ENCODE results near the gene PCOLCE2.

Gene PCOLCE2

DNA sequence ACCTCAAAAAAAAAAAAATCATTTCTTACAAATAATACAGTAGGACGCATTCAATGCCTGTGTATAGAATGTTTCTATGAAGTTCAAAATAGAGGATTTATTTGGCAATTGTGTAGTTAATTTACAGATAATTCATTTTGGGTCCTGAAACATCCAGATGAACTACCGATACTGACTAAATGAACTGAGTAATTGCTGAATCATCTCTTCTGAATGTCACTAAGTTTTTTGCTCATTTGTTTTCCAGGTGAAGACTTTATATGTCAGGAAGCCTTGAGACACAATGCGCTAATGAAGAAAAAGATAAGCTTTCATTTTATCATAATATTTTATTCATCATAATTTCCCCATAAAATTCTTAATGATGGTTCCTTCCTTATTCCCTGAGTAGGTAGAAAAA is 39.7 kb downstream of the PCOLCE2 start:
- POLR2A ChIA-PET: no interaction called here
- CTCF ChIA-PET: interaction anchor here (1.2 to 2.5 kb wide), 2 partner anchors 20 to 32 kb away, joined by 3 to 11 read pairs; no protein-coding TSS in a partner anchor
- TF ChIP-seq, protein P1, sequence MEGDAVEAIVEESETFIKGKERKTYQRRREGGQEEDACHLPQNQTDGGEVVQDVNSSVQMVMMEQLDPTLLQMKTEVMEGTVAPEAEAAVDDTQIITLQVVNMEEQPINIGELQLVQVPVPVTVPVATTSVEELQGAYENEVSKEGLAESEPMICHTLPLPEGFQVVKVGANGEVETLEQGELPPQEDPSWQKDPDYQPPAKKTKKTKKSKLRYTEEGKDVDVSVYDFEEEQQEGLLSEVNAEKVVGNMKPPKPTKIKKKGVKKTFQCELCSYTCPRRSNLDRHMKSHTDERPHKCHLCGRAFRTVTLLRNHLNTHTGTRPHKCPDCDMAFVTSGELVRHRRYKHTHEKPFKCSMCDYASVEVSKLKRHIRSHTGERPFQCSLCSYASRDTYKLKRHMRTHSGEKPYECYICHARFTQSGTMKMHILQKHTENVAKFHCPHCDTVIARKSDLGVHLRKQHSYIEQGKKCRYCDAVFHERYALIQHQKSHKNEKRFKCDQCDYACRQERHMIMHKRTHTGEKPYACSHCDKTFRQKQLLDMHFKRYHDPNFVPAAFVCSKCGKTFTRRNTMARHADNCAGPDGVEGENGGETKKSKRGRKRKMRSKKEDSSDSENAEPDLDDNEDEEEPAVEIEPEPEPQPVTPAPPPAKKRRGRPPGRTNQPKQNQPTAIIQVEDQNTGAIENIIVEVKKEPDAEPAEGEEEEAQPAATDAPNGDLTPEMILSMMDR (IDR thresholded peaks at IDR 0.05; ENCODE audit: control extremely low read depth, extremely low read depth, low read depth, missing control alignments): no peak
- DNase-seq (ENCODE audit: extremely low spot score): no peak

DNA sequence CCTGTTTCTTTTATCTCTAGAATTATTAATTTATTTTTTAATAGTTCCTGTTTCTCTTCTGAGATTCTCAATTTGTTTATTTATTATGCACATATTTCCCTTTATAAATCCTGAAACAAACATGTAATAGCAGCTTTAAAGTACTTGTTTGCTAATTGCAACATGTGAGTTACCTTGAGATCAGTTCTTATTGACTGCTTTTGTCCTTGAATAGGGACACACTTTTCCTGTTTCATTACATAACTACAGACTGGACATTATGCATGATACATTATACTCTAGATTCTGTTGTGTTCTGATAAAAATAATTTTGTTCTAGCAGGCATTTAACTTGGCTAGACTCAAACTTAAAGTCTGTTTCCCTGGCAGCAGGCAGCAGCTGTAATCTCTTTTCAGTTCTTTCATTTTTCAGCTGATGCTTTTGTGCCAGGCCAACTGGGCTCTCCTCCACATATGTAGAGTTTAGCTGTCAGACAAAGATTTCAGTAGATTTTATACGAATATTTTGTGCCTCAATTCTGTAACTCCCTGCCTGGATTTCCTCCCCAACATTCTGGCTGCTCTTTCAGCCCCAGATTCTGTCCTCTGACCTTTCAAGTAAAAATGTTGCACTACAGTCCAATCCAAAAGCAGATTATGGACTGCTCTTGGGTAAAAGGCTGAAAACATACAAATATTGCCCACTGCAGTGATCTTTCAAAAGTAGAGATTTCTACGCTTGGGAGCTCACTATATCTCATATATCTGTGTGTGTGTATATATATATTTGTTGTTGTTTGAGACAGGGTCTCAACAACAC is 41.9 kb downstream of the PCOLCE2 start:
- POLR2A ChIA-PET: no interaction called here
- no peak for DNase-seq (ENCODE audit: extremely low spot score)
- CTCF ChIA-PET: interaction anchor here (0.9 to 2.2 kb wide), 4 partner anchors 17 to 56 kb away, joined by 3 to 12 read pairs (median 4); no protein-coding TSS in a partner anchor
- TF ChIP-seq, protein P1 (IDR thresholded peaks at IDR 0.05; ENCODE audit: control extremely low read depth, extremely low read depth, low read depth, missing control alignments): no peak

DNA sequence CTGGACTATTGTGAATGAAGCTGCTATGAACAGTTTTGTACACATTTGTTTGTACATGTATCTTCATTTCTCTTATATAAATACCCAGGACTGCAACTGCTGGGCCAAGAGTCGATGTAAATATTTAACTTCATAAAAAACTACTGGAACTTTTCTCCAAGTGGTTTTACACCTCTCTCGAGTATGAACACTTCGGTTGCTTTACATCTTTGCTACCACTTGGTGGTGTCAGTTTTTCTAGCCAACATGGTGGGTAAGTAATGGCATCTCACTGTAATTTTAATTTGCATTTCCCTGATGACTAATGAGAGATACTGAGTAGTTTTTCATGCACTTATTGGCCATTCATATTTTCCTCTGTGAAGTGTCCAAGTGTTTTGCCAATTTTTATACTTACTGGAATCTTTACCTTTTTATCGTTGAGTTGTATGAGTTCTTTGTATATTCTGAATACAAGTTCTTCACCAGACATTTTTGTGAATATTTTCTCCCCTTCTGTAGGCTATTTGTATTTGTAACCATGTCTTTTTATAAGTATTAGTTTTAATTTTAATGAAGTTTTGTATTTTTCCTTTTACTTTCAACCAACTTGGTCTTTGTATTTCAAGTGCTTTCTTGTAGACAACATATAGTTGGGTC is 44.4 kb downstream of the PCOLCE2 start:
- ChIA-PET POLR2A (no interaction called here), CTCF (interaction anchor here (0.7 to 1.2 kb wide), 4 partner anchors 8 to 128 kb away, joined by 3 to 8 read pairs (median 4); no protein-coding TSS in a partner anchor)
- DNase-seq (ENCODE audit: extremely low spot score): peak; percentile 35
- TF ChIP-seq, protein P1 (IDR thresholded peaks at IDR 0.05; ENCODE audit: control extremely low read depth, extremely low read depth, low read depth, missing control alignments): peak; percentile 36

DNA sequence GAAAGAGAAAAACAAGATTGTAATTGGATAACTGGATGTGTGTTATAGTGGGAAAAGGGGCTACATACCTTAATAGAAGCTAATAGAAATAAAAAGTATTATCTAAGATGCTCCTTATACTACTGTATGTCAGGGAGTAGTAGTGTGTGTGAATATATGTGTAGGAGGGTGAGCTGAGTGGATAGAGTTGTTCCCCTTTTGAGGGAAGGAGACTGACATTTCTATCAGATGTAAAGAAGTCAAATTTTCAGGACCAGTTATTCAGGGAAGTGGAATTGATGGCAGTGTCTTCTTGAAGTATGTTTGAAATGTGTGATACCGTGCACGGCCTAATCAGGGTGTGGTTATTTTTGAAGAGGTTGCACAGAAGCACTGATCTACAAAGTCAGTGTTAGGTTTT is 49.1 kb downstream of the PCOLCE2 start:
- POLR2A ChIA-PET: no interaction called here
- DNase-seq (ENCODE audit: extremely low spot score): no peak
- TF ChIP-seq, protein P1 (IDR thresholded peaks at IDR 0.05; ENCODE audit: control extremely low read depth, extremely low read depth, low read depth, missing control alignments): no peak
- CTCF ChIA-PET: interaction anchor here (3.8 kb wide), 1 partner anchor 11 kb away, joined by 35 read pairs; no protein-coding TSS in a partner anchor

DNA sequence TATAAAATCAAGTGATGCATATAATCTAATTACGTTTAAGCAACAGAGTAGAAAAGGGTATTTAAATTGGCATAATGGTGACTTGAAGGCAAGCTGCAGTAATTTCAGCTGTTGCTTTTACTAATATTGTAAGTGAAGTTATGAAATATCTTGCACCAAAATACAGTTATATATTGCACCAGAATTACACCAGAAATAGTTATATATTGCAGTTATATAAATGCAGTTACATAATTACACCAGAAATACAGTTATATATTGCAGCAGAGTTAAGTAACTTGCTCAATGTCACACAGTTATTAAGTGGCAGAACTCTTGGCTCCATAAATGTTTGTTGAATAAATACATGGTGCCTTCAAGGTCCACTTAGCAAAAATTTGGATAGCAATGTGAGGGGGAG is 51.4 kb downstream of the PCOLCE2 start:
- ChIA-PET POLR2A (no interaction called here), CTCF (interaction anchor here (3.8 kb wide), 1 partner anchor 8 kb away, joined by 35 read pairs; no protein-coding TSS in a partner anchor)
- TF ChIP-seq, protein P1 (IDR thresholded peaks at IDR 0.05; ENCODE audit: control extremely low read depth, extremely low read depth, low read depth, missing control alignments): no peak
- DNase-seq (ENCODE audit: extremely low spot score): no peak

DNA sequence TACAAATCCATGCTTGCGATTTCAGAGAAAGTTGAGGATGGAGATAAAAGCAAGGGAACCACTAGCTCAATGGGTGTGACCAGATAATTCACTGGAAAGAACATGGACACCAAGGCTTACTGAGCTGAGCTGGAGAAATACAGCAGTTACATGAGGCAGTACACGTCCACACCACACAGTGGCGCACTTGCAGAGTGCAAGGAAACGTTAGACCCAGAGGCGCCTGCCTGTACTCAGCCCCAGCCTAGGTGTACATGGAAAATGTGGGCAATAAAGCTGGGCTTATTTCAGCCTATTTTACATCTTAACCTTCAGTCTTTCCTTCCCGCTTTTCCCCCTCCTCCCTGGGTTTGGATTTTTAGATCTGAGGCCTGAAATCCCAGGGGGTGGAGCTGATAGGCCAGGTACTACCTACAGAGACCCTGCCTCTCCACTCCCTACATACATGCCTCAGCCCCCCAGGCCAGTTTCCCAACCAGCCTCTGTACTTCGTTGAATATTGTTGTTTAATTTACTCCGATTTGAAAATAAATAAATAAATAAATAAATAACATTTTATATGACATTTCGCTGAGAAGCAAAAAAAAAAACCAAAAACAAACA is 60.1 kb downstream of the PCOLCE2 start:
- ChIA-PET POLR2A (no interaction called here), CTCF (interaction anchor here (0.6 to 5.2 kb wide), 75 partner anchors 10 to 1124 kb away, joined by 3 to 130 read pairs (median 4); partner anchors contain the start of gene U2SURP)
- DNase-seq (ENCODE audit: extremely low spot score): peak; percentile 71
- TF ChIP-seq, protein P1 (IDR thresholded peaks at IDR 0.05; ENCODE audit: control extremely low read depth, extremely low read depth, low read depth, missing control alignments): peak; percentile 88
